B cell (primary cell): ENCODE results near the gene C19orf12.

Experiments
- EZH2 ChIP-seq: IDR thresholded peaks from 2 replicates; pipeline ENCODE4 v1.6.1; 2012; ENCODE audit warnings: borderline replicate concordance, low read depth, mild to moderate bottlenecking, moderate library complexity, low read length; ENCODE audit not compliant: insufficient read depth, poor library complexity, severe bottlenecking
- TF ChIP-seq, protein P1 (sequence below): fragments of 200-600 bp; IDR thresholded peaks from one replicate; pipeline ENCODE4 v1.8.0; 2022; ENCODE audit warnings: antibody characterized with exemption, mild to moderate bottlenecking

DNA sequence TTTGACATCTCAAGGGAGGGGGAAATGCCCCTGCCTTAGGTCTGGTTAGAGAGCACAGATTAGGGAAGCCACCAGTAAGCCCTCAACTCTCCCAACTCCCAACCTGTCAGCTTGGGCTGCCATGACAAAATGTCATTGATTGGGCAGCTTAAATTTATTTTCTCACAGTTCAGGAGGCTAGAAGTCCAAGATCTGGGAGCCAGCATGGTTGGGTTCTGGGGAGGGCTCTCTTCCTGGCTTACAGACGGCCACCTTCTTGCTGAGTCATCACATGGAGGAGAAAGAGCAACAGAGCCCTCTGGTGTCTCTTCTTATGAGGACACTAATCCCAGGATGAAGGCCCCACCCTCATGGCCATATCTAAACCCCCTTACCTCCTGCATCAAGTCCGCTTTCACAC is 24.2 kb downstream of the C19orf12 start:
- TF ChIP-seq, protein P1, sequence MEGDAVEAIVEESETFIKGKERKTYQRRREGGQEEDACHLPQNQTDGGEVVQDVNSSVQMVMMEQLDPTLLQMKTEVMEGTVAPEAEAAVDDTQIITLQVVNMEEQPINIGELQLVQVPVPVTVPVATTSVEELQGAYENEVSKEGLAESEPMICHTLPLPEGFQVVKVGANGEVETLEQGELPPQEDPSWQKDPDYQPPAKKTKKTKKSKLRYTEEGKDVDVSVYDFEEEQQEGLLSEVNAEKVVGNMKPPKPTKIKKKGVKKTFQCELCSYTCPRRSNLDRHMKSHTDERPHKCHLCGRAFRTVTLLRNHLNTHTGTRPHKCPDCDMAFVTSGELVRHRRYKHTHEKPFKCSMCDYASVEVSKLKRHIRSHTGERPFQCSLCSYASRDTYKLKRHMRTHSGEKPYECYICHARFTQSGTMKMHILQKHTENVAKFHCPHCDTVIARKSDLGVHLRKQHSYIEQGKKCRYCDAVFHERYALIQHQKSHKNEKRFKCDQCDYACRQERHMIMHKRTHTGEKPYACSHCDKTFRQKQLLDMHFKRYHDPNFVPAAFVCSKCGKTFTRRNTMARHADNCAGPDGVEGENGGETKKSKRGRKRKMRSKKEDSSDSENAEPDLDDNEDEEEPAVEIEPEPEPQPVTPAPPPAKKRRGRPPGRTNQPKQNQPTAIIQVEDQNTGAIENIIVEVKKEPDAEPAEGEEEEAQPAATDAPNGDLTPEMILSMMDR = peak; percentile 32
- TF ChIP-seq EZH2 = no peak
